Spleen (tissue), 11 donors: ENCODE data around the gene FLNB. TPM values are rescaled to one million over a fixed set of nuclear protein-coding genes. Genes with fewer than 3 reads are reported as not detected.

Experiments used
- DNase-seq: peaks from one replicate; pipeline ENCODE4 v3.0.0-alpha.2; 2020
- H3K27ac ChIP-seq, 8 donors: fragments of 200-600 bp; sonication (generic) in 7 of 8; 1 replicate in 4 of 8; 2 replicates in 4 of 8; pipeline versions ENCODE4 v1.5.0 to v1.8.0; 2016 to 2021; ENCODE audit warnings: inconsistent platforms in 4 of 8, mild to moderate bottlenecking in 4 of 8, moderate library complexity in 1 of 8
- H3K27me3 ChIP-seq, 7 donors: fragments of 200-600 bp; sonication (generic) in 6 of 7; replicated peaks in 1 of 7; 1 replicate in 4 of 7; 2 replicates in 3 of 7; pipeline versions ENCODE4 v1.5.0 to v1.8.0; 2016 to 2021; ENCODE audit warnings: inconsistent platforms in 3 of 7, mild to moderate bottlenecking in 1 of 7
- H3K36me3 ChIP-seq, 6 donors: fragments of 200-600 bp; sonication (generic) in 5 of 6; 1 replicate in 4 of 6; 2 replicates in 2 of 6; pipeline versions ENCODE4 v1.5.0 to v1.8.0; 2016 to 2021; ENCODE audit warnings: inconsistent platforms in 2 of 6
- H3K4me1 ChIP-seq, 6 donors: fragments of 200-600 bp; sonication (generic) in 5 of 6; 1 replicate in 3 of 6; 2 replicates in 3 of 6; pipeline versions ENCODE4 v1.5.0 to v1.8.0; 2016 to 2021; ENCODE audit warnings: inconsistent platforms in 3 of 6
- H3K4me3 ChIP-seq, 8 donors: fragments of 200-600 bp; sonication (generic) in 7 of 8; 1 replicate in 4 of 8; 2 replicates in 4 of 8; pipeline versions ENCODE4 v1.5.0 to v1.8.0; 2016 to 2021; ENCODE audit warnings: inconsistent platforms in 4 of 8, mild to moderate bottlenecking in 4 of 8, moderate library complexity in 2 of 8
- H3K9me3 ChIP-seq, 8 donors: fragments of 200-600 bp; sonication (generic) in 7 of 8; 1 replicate in 4 of 8; 2 replicates in 4 of 8; pipeline versions ENCODE4 v1.5.0 to v1.8.0; 2016 to 2021; ENCODE audit warnings: inconsistent platforms in 4 of 8
- POLR2A ChIP-seq, 3 donors: fragments of 450-650 bp; IDR thresholded peaks; one replicate each; pipeline ENCODE4 v1.5.1; 2017; ENCODE audit warnings: antibody characterized with exemption in 3 of 3, mild to moderate bottlenecking in 1 of 3
- POLR2AphosphoS5 ChIP-seq, 3 donors: sonication (generic); formaldehyde crosslinking; IDR thresholded peaks; one replicate each; pipeline ENCODE4 v1.5.1; 2017; ENCODE audit warnings: antibody characterized with exemption in 3 of 3
- WGBS, 5 donors: extraction: QIAGEN DNeasy Blood & Tissue Kit in 3 of 5; methylation state at CpG; one replicate each; pipeline versions ENCODE4 v1.1.5 to v1.1.7; 2013 to 2018; 5-methylcytosine and 5-hydroxymethylcytosine counted together
- intact Hi-C: fragments of 100-400 bp; cut with DNase I; formaldehyde crosslinking; loops from one replicate; pipeline ENCODE4 v1.15.0; 2023; ENCODE audit warnings: low total_unique reads
- polyA plus RNA-seq, 3 donors: library from polyadenylated mRNA; stranded (reverse); fragments of 200-250 nt; gene quantifications; one replicate each; pipeline ENCODE4 v1.2.1, GENCODE V29; 2013
- total RNA-seq, 7 donors: library from RNA; depleted of rRNA in 3 of 7; stranded (reverse); fragments of >200 nt in 3 of 7; fragmentation: NEBNext Ultra II Directional in 4 of 7; extraction: Animal tissue kit (Norgen Biotek cat#: 25700) in 4 of 7; gene quantifications; one replicate each; pipeline versions ENCODE4 v1.1.0 to v1.2.1, GENCODE V29; 2016 to 2021
- TF ChIP-seq, protein P1 (sequence below), 11 experiments: fragments of 200-600 bp in 7 of 11; fragments of 450-650 bp in 4 of 11; sonication (generic) in 4 of 11; IDR thresholded peaks in 8 of 11; conservative IDR thresholded peaks in 3 of 11; 1 replicate in 7 of 11; 2 replicates in 4 of 11; pipeline versions ENCODE4 v1.4.0 to v1.8.0; 2016 to 2021; ENCODE audit warnings: antibody characterized with exemption in 11 of 11, inconsistent platforms in 4 of 11, mild to moderate bottlenecking in 1 of 11
- donor health status: healthy with polysubstance abuse.
- donor health status: DM: no; HTN: no; CAD: no; lungs with moderate emphysema.
- donor health status: DM: no; HTN: no; CAD: no.
- donor health status: Bipolar disorder and iron deficiency.
- donor health status: healthy.
- donor health status: DM: no; HTN: no; CAD: no.
- donor health status: DM: yes; HTN: yes; CAD: no.

Gene FLNB
- total and polyA plus RNA-seq, 10 donors: 38.9 to 163 (median 96.7) TPM

DNA sequence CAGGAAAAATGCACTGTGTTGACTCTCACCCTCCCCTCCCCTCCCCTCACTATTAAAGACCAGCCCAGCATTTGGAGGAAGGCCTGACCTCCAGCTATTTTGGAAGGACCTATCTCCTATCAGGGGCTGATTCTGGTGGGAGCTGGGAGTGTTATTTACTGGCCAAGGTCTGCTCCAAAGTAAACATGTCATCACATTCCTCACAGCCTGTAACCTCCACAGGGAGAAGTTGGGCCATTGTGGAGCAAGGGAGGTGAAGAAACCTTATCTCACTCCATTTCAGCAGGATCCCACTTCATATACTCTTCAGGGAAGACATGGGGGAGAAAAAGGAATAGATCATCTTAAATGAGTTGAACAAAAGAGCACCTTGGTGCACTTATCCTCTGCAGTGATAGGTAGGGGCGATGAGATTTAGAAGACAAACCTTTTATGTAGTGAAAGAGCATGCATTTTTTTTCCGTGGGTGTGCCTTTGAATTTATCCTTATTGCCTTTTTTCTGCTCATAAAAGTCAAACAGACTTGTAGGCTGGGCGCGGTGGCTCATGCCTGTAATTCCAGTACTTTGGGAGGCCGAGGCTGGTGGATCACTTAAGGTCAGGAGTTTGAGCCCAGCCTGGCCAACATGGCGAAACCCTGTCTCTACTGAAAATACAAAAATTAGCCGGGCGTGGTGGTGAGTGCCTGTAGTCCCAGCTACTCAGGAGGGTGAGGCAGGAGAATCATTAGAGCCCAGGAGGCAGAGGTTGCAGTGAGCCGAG, 15.6 kb upstream of the FLNB start:
- Histone ChIP-seq H3K27ac (no peak overlapping the region), H3K4me3 (no peak overlapping the region), H3K9me3 (no peaks in the 10 kb centered on the region), H3K4me1 (no peaks in the 10 kb centered on the region), H3K36me3 (no peaks in the 10 kb centered on the region), H3K27me3 (no peaks in the 10 kb centered on the region)
- TF ChIP-seq, protein P1, sequence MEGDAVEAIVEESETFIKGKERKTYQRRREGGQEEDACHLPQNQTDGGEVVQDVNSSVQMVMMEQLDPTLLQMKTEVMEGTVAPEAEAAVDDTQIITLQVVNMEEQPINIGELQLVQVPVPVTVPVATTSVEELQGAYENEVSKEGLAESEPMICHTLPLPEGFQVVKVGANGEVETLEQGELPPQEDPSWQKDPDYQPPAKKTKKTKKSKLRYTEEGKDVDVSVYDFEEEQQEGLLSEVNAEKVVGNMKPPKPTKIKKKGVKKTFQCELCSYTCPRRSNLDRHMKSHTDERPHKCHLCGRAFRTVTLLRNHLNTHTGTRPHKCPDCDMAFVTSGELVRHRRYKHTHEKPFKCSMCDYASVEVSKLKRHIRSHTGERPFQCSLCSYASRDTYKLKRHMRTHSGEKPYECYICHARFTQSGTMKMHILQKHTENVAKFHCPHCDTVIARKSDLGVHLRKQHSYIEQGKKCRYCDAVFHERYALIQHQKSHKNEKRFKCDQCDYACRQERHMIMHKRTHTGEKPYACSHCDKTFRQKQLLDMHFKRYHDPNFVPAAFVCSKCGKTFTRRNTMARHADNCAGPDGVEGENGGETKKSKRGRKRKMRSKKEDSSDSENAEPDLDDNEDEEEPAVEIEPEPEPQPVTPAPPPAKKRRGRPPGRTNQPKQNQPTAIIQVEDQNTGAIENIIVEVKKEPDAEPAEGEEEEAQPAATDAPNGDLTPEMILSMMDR (IDR thresholded peaks at IDR 0.05 in 8 of 11, conservative IDR thresholded peaks at IDR 0.05 in 3 of 11): no peak
- TF ChIP-seq POLR2AphosphoS5 (IDR thresholded peaks at IDR 0.05) (no peak), POLR2A (IDR thresholded peaks at IDR 0.05) (no peak)
- DNase-seq: peak; percentile 7
- WGBS, 5 donors: 88 to 96% (median 92%) methylated on average over 9 of the region's 9 CpGs
- intact Hi-C loops: no loop called here

DNA sequence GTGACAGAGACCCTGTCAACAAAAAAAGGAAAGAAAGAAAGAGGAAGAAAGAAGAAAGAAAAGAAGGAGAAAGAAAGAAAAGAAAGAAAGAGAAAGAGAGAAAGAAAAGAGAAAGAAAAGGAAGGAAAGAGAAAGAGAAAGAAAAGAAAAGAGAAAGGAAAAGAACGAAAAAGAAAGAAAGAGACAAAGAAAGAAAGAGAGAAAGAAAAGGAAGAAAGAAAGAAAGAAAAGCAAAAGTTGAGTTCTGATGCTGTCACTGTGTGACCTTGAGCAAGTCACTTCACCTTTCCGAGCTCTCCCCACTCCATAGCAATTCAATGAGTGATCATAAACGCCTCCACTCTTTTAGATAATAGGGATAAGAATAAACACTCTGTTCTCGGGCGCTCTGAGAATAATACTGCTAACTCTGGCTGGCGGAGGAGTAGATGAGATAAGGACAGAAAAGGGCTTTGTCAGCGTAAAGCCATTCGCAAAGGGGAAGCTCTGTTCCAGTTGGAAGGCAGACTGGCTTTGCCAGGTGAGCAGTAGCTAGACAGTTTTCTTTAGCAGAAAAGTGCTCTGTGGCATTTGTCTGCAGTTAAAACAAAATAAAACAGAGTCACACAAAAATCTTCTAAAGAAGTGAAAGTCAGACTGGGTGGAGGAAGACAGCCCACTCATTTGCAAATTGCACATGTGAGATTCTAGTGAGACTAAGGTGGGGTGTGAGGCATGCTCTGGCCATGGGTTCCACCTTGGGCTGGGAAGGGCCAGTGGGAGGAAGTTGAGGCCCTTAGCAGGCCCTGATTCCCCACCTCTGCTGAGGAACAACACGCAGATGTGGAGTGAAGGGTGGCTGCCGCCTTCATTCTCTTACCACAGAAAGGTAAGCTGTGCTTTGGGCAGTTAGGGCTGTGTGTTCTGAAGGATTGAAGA, 9.6 kb upstream of the FLNB start:
- 25 to 37% (median 28%) methylated on average over 10 of the region's 10 CpGs for WGBS, 5 donors
- DNase-seq: no peak
- H3K4me1 ChIP-seq: peaks cover 4 to 15% (median 11%) of the 10 kb centered on the region in 6 donors
- intact Hi-C loops: no loop called here
- H3K36me3 ChIP-seq: no peaks in the 10 kb centered on the region
- peak overlapping the region in 3 of 8 donors; percentile 17 to 44 (median 37) for H3K27ac ChIP-seq
- no peaks in the 10 kb centered on the region for H3K9me3 ChIP-seq
- peak overlapping the region in 3 of 8 donors; percentile 9 to 45 (median 27) for H3K4me3 ChIP-seq
- TF ChIP-seq, protein P1 (IDR thresholded peaks at IDR 0.05 in 8 of 11, conservative IDR thresholded peaks at IDR 0.05 in 3 of 11): no peak
- TF ChIP-seq POLR2A (IDR thresholded peaks at IDR 0.05): no peak
- no peaks in the 10 kb centered on the region for H3K27me3 ChIP-seq

GRCh38 chr3:57999417-58000115, 8.7 kb upstream of the FLNB start:
- Histone ChIP-seq H3K27ac (no peak overlapping the region), H3K27me3 (no peaks in the 10 kb centered on the region), H3K9me3 (no peaks in the 10 kb centered on the region), H3K36me3 (no peaks in the 10 kb centered on the region), H3K4me3 (no peak overlapping the region), H3K4me1 (peaks cover 4 to 15% (median 11%) of the 10 kb centered on the region in 6 donors)
- intact Hi-C loops: loop anchor here (10.0 kb wide), 1 partner anchor 305 kb away; the partner anchor contains the start of genes HTD2 and RPP14
- TF ChIP-seq, protein P1 (IDR thresholded peaks at IDR 0.05 in 8 of 11, conservative IDR thresholded peaks at IDR 0.05 in 3 of 11): no peak
- TF ChIP-seq POLR2A (IDR thresholded peaks at IDR 0.05) (no peak), POLR2AphosphoS5 (IDR thresholded peaks at IDR 0.05) (no peak)
- 91 to 97% (median 94%) methylated on average over 11 of the region's 11 CpGs for WGBS, 5 donors
- no peak for DNase-seq
